ENCODE data around the gene HSPB1. TPM values are rescaled to one million over a fixed set of nuclear protein-coding genes. Genes with fewer than 3 reads are reported as not detected.

The HSPB1 gene
- total RNA-seq, 3 donors from 2014 or later, result 210 to 264 (median 211) TPM

DNA sequence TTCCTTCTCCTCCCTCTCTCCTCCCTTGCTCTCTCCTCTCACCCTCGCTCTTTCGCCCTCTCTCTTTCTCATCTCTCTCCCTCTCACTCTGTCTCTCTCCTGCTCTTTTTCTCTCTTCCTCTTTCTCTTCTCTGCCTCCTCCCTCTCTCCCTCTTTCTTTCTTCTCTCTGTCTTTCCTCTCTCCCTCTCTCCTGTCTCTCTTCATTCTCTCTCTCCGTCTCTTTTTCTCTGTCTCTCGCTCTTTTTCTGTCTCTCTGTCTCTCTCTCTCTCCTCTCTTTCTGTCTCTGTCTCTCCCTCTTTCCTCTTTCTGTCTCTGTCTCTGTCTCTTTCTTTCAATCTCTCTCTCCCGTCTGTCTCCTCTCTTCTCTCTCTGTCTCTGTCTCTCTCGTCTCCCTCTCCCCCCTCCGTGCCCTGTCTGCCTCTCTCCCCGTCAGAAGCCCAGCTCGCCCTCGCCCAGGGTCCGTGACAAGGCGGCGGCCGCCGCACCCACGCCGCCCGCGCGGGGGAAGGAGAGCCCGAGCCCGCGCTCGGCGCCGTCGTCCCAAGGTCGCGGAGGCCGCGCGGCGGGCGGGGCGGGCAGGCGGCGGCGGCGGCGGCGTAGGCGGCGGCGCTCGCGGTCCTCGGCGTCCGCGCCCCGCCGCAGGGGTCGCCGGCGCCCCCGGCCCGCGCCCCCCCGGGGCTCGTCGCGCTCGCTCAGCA is 21.3 kb upstream of the HSPB1 start:
- TF ChIP-seq POLR2AphosphoS5 (IDR thresholded peaks at IDR 0.05) (no peak), POLR2A (IDR thresholded peaks at IDR 0.05) (no peak)
- TF ChIP-seq, protein P1, sequence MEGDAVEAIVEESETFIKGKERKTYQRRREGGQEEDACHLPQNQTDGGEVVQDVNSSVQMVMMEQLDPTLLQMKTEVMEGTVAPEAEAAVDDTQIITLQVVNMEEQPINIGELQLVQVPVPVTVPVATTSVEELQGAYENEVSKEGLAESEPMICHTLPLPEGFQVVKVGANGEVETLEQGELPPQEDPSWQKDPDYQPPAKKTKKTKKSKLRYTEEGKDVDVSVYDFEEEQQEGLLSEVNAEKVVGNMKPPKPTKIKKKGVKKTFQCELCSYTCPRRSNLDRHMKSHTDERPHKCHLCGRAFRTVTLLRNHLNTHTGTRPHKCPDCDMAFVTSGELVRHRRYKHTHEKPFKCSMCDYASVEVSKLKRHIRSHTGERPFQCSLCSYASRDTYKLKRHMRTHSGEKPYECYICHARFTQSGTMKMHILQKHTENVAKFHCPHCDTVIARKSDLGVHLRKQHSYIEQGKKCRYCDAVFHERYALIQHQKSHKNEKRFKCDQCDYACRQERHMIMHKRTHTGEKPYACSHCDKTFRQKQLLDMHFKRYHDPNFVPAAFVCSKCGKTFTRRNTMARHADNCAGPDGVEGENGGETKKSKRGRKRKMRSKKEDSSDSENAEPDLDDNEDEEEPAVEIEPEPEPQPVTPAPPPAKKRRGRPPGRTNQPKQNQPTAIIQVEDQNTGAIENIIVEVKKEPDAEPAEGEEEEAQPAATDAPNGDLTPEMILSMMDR (IDR thresholded peaks at IDR 0.05), result no peak
- no peaks in the 10 kb centered on the region for H3K27me3 ChIP-seq
- H3K9me3 ChIP-seq, result no peaks in the 10 kb centered on the region
- peak overlapping the region in 1 of 2 donors; percentile 43 for H3K27ac ChIP-seq
- no peak for DNase-seq (ENCODE audit: low spot score in 2 of 2)
- H3K4me1 ChIP-seq, result no peaks in the 10 kb centered on the region
- H3K4me3 ChIP-seq, result peak overlapping the region; percentile 42 to 68 (median 59)
- intact Hi-C loops (cut with DNase I; ENCODE audit: low total_unique reads), result no loop called here
- H3K36me3 ChIP-seq, result no peaks in the 10 kb centered on the region

DNA sequence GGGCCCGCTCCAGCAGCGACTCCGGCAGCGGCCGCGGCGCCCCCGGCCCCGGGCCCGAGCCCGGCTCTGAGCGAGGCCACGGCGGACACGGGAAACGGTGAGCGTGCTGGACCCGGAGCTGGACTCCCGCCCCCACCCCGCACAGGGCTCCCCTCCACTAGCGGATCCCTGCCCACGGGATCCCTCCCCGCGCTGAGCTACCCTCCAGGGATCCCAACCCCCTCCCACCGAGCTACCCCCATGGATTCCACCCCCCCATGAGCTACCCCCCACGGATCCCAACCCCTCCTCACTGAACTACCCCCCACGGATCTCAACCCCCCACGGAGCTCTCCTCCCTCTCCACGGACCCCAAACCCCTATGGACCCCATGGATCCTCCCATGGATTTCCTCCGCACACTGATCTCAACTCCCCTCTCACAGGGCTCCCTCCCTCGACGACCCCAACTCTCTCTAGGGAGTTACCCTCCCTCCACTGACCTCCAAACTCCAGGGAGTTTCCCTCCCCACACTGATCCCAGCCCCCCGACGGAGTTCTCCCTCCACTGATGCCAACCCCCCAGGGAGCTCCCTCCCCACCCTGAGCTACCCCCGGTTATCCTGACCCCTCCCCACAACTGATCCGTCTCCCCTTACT is 20.6 kb upstream of the HSPB1 start:
- Histone ChIP-seq H3K4me3 (peak overlapping the region; percentile 42 to 68 (median 59)), H3K27me3 (no peaks in the 10 kb centered on the region), H3K4me1 (no peaks in the 10 kb centered on the region), H3K36me3 (no peaks in the 10 kb centered on the region), H3K27ac (peak overlapping the region; percentile 21 to 50), H3K9me3 (no peaks in the 10 kb centered on the region)
- TF ChIP-seq, protein P1 (IDR thresholded peaks at IDR 0.05), result no peak
- TF ChIP-seq POLR2A (IDR thresholded peaks at IDR 0.05) (no peak), POLR2AphosphoS5 (IDR thresholded peaks at IDR 0.05) (no peak)
- intact Hi-C loops (cut with DNase I; ENCODE audit: low total_unique reads), result no loop called here
- no peak for DNase-seq (ENCODE audit: low spot score in 2 of 2)

- Histone ChIP-seq H3K27ac (peak overlapping the region; percentile 21 to 50), H3K9me3 (no peaks in the 10 kb centered on the region), H3K36me3 (no peaks in the 10 kb centered on the region), H3K4me3 (peak overlapping the region; percentile 42 to 68 (median 59)), H3K27me3 (no peaks in the 10 kb centered on the region), H3K4me1 (no peaks in the 10 kb centered on the region)
- TF ChIP-seq, protein P1 (IDR thresholded peaks at IDR 0.05), result no peak
- no peak for TF ChIP-seq POLR2AphosphoS5 (IDR thresholded peaks at IDR 0.05)
- TF ChIP-seq POLR2A (IDR thresholded peaks at IDR 0.05), result no peak
- intact Hi-C loops (cut with DNase I; ENCODE audit: low total_unique reads), result no loop called here
- DNase-seq (ENCODE audit: low spot score in 2 of 2), result no peak
These were observed 19.9 kb upstream of the HSPB1 start for GRCh38 chr7:76282344-76283253.

DNA sequence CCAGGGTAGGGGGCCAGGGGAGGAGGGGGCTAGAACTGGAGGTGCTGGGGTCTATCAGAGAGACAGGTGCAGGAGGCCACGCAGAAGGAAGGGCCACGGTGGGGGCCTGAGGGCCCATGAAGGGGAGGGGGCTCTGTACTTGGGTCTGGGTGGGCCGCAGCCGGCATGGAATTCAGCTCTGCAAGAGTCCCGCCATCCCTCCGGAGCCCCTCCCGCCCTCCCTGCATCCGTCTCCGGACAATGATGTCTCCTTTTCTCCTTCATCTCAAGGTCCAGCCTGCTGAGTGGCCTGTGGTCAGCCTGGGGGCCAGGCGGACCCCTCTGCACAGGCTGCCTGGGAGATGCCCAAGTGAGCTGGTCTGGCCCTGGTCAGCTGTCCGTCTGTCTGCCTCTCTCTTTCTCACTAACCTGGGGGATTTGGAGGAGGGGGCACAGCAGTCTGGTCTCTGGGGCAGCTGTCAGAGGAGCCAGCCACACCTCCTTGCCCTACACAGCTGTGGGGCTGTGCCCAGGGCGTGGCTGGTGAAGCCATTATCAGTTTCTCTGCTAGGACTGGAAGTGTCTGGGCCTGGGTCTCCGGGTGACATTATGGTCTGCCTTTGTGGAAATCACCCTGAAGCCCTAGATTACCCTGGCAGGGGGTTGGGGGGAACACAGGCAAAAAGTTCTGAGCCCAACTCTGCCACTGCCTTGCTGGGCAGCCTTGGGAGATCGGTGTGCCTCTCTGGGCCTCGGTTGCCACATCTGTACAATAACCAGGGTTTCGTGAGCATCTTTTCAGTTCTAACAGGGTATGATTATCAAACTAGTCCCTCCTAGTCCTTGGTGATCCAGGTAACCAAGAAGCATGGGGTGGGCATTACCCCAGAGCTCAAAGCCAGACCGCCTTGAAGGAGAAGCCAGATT is 19.0 kb upstream of the HSPB1 start:
- Histone ChIP-seq H3K27ac (peak overlapping the region in 1 of 2 donors; percentile 50), H3K4me1 (no peaks in the 10 kb centered on the region), H3K4me3 (peak overlapping the region; percentile 42 to 68 (median 59)), H3K36me3 (no peaks in the 10 kb centered on the region), H3K9me3 (no peaks in the 10 kb centered on the region), H3K27me3 (no peaks in the 10 kb centered on the region)
- intact Hi-C loops (cut with DNase I; ENCODE audit: low total_unique reads), result no loop called here
- no peak for DNase-seq (ENCODE audit: low spot score in 2 of 2)
- TF ChIP-seq POLR2A (IDR thresholded peaks at IDR 0.05) (no peak), POLR2AphosphoS5 (IDR thresholded peaks at IDR 0.05) (no peak)
- TF ChIP-seq, protein P1 (IDR thresholded peaks at IDR 0.05), result no peak

Measured in breast epithelium (tissue), 4 donors.